PC-9 (cell line): ENCODE measurements around the gene SORCS2.

Experiments used
- EZH2 ChIP-seq: fragments of 200-600 bp; sonication (generic); IDR thresholded peaks from 2 replicates; pipeline ENCODE4 v1.8.0; 2017; ENCODE audit warnings: antibody characterized with exemption, low read depth
- TF ChIP-seq, protein P1 (sequence below): fragments of 200-600 bp; sonication (generic); conservative IDR thresholded peaks from 2 replicates; pipeline ENCODE4 v1.6.1; 2017; ENCODE audit warnings: mixed run types, antibody characterized with exemption, mild to moderate bottlenecking, moderate library complexity

- TF ChIP-seq, protein P1, sequence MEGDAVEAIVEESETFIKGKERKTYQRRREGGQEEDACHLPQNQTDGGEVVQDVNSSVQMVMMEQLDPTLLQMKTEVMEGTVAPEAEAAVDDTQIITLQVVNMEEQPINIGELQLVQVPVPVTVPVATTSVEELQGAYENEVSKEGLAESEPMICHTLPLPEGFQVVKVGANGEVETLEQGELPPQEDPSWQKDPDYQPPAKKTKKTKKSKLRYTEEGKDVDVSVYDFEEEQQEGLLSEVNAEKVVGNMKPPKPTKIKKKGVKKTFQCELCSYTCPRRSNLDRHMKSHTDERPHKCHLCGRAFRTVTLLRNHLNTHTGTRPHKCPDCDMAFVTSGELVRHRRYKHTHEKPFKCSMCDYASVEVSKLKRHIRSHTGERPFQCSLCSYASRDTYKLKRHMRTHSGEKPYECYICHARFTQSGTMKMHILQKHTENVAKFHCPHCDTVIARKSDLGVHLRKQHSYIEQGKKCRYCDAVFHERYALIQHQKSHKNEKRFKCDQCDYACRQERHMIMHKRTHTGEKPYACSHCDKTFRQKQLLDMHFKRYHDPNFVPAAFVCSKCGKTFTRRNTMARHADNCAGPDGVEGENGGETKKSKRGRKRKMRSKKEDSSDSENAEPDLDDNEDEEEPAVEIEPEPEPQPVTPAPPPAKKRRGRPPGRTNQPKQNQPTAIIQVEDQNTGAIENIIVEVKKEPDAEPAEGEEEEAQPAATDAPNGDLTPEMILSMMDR = no peak
- TF ChIP-seq EZH2 = no peak
Observed at GRCh38 chr4:7344636-7345155, 152.4 kb downstream of the SORCS2 start.
